CD4-positive, alpha-beta T cell (primary cell): ENCODE results near the gene SH3BP5L. TPM values are rescaled to one million over a fixed set of nuclear protein-coding genes. Genes with fewer than 3 reads are reported as not detected.

Source experiments
- ATAC-seq: fragments of 200-7000 bp; cut with Tn5 transposase; one replicate; pipeline ENCODE4 v1.10.0; 2022; ENCODE audit warnings: mild to moderate bottlenecking; ENCODE audit not compliant: poor library complexity
- CTCF ChIA-PET: fragments of 350-600 bp; sonication (Branson Sonifier 250); formaldehyde crosslinking; loops from one replicate; lab custom pipeline; 2021; ENCODE audit warnings: antibody characterized with exemption, inconsistent platforms; lab: Charles Lee
- POLR2A ChIA-PET: fragments of 350-600 bp; sonication (Branson Sonifier 250); formaldehyde crosslinking; loops from one replicate; lab custom pipeline; 2021; ENCODE audit warnings: antibody characterized with exemption, inconsistent platforms; lab: Charles Lee
- DNase-seq, 14 experiments: peaks; one replicate each; pipeline ENCODE4 v3.0.0-alpha.2; 2013 to 2020; ENCODE audit warnings: mixed read lengths in 2 of 14
- H3K27ac ChIP-seq, 2 donors: one replicate each; pipeline versions ENCODE4 v1.5.1 to v1.7.0; 2013; ENCODE audit warnings: low read length in 2 of 2, low read depth in 1 of 2, mild to moderate bottlenecking in 1 of 2
- H3K27me3 ChIP-seq, 2 experiments: 1 replicate in 1 of 2; 2 replicates in 1 of 2; pipeline versions ENCODE4 v1.6.1 to v1.7.0; 2013; ENCODE audit warnings: low read length in 2 of 2, control low read depth in 1 of 2, mild to moderate bottlenecking in 1 of 2, moderate library complexity in 1 of 2; ENCODE audit not compliant: insufficient read depth in 2 of 2, control insufficient read depth in 1 of 2
- H3K36me3 ChIP-seq: one replicate; pipeline ENCODE4 v1.6.1; 2013; ENCODE audit warnings: low read length, control low read depth; ENCODE audit not compliant: insufficient read depth
- H3K4me1 ChIP-seq: one replicate; pipeline ENCODE4 v1.6.1; 2013; ENCODE audit warnings: low read length, control low read depth; ENCODE audit not compliant: insufficient read depth
- H3K4me3 ChIP-seq: one replicate; pipeline ENCODE4 v1.5.1; 2013; ENCODE audit warnings: mild to moderate bottlenecking, low read length, moderate library complexity
- H3K9me3 ChIP-seq, 2 experiments: 1 replicate in 1 of 2; 2 replicates in 1 of 2; pipeline versions ENCODE4 v1.6.1 to v1.7.0; 2013; ENCODE audit warnings: low read length in 2 of 2, mild to moderate bottlenecking in 2 of 2, control low read depth in 1 of 2, moderate library complexity in 1 of 2; ENCODE audit not compliant: control insufficient read depth in 1 of 2, insufficient read depth in 1 of 2
- H3K27ac Mint-ChIP-seq: one replicate; pipeline ENCODE4 v1.8.0; 2020; ENCODE audit warnings: mixed read lengths
- H3K27me3 Mint-ChIP-seq: one replicate; pipeline ENCODE4 v1.8.0; 2021; ENCODE audit warnings: mixed read lengths
- H3K36me3 Mint-ChIP-seq: one replicate; pipeline ENCODE4 v1.8.0; 2021; ENCODE audit warnings: low read depth, mixed read lengths
- H3K4me1 Mint-ChIP-seq: one replicate; pipeline ENCODE4 v1.8.0; 2021; ENCODE audit warnings: low read depth, mixed read lengths
- H3K4me3 Mint-ChIP-seq: one replicate; pipeline ENCODE4 v1.8.0; 2020; ENCODE audit warnings: mild to moderate bottlenecking, mixed read lengths
- H3K9me3 Mint-ChIP-seq: one replicate; pipeline ENCODE4 v1.8.0; 2020; ENCODE audit warnings: mixed read lengths
- CTCF ChIP-seq: fragments of 200-600 bp; IDR thresholded peaks from one replicate; pipeline ENCODE4 v1.8.0; 2022; ENCODE audit warnings: antibody characterized with exemption, mild to moderate bottlenecking
- intact Hi-C, 2 experiments: fragments of 100-400 bp; cut with DNase I in 1 of 2; cut with micrococcal nuclease in 1 of 2; formaldehyde crosslinking; loops; one replicate each; pipeline versions ENCODE4 v1.15.1 to v1.9.0; 2023 to 2025; cut with DNase I, micrococcal nuclease
- total RNA-seq, 174 experiments: library from RNA in 2 of 174; stranded (reverse) in 2 of 174; gene quantifications; one replicate each; pipeline ENCODE4 v1.2.3 and lab custom pipeline; 2021 to 2026

Gene SH3BP5L
- total RNA-seq, 2 experiments from 2014 or later = 21.7 to 25.2 TPM

- Histone ChIP-seq H3K27me3 (no peaks in the 10 kb centered on the region), H3K9me3 (no peaks in the 10 kb centered on the region), H3K4me1 (peaks cover 69% of the 10 kb centered on the region), H3K27ac (no peak overlapping the region), H3K36me3 (peaks cover 41% of the 10 kb centered on the region), H3K4me3 (peak overlapping the region; percentile 83)
- ChIA-PET POLR2A (interaction anchor here (1.8 to 4.7 kb wide), 5 partner anchors 13 to 81 kb away, joined by 9 to 98 read pairs (median 18); partner anchors contain the start of genes PGBD2, ZNF672 and ZNF692), CTCF (no interaction called here)
- peaks cover 79% of the 10 kb centered on the region for H3K4me1 Mint-ChIP-seq
- no peak for DNase-seq
- ATAC-seq = no peak
- peak overlapping the region; percentile 95 for H3K27ac Mint-ChIP-seq
- no peaks in the 10 kb centered on the region for H3K27me3 Mint-ChIP-seq
- H3K9me3 Mint-ChIP-seq = no peaks in the 10 kb centered on the region
- peaks cover 63% of the 10 kb centered on the region for H3K36me3 Mint-ChIP-seq
- TF ChIP-seq CTCF = no peak
- intact Hi-C loops = loop anchor here in 1 of 2 experiments (1.0 kb wide), 1 partner anchor 35 kb away; the partner anchor contains the start of gene ZNF692
- H3K4me3 Mint-ChIP-seq = peak overlapping the region; percentile 95
These were observed 1.0 kb downstream of the SH3BP5L start for GRCh38 chr1:248824701-248825100.

DNA sequence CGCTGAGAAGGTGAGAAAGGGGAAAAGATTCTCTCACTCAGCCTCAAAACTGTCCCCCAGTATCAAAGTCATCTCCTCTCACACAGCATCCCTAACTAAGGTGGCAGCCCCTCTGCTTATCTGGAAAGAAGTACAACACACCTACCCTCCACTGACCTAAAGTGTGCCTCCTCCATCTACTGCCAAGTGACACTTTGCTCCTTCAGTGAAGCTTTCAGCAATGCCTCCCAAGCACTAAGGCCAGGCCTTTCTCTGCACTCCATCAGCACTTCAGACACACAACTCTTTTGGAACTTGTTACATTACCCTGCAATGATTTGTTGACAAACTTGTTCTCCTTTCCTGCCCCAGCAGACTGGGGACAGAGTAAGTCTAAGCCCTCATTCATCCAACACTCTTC lies 1.4 kb downstream of the SH3BP5L start:
- Histone ChIP-seq H3K4me1 (peaks cover 73% of the 10 kb centered on the region), H3K4me3 (peak overlapping the region; percentile 2), H3K27ac (no peak overlapping the region), H3K9me3 (no peaks in the 10 kb centered on the region), H3K36me3 (peaks cover 41% of the 10 kb centered on the region), H3K27me3 (no peaks in the 10 kb centered on the region)
- peak overlapping the region; percentile 95 for H3K4me3 Mint-ChIP-seq
- ChIA-PET CTCF (no interaction called here), POLR2A (no interaction called here)
- no peaks in the 10 kb centered on the region for H3K9me3 Mint-ChIP-seq
- H3K36me3 Mint-ChIP-seq = peaks cover 64% of the 10 kb centered on the region
- DNase-seq (no peak), ATAC-seq (no peak)
- no peak for TF ChIP-seq CTCF
- H3K27ac Mint-ChIP-seq = peak overlapping the region; percentile 95
- H3K4me1 Mint-ChIP-seq = peaks cover 83% of the 10 kb centered on the region
- no peaks in the 10 kb centered on the region for H3K27me3 Mint-ChIP-seq
- intact Hi-C loops = no loop called here

DNA sequence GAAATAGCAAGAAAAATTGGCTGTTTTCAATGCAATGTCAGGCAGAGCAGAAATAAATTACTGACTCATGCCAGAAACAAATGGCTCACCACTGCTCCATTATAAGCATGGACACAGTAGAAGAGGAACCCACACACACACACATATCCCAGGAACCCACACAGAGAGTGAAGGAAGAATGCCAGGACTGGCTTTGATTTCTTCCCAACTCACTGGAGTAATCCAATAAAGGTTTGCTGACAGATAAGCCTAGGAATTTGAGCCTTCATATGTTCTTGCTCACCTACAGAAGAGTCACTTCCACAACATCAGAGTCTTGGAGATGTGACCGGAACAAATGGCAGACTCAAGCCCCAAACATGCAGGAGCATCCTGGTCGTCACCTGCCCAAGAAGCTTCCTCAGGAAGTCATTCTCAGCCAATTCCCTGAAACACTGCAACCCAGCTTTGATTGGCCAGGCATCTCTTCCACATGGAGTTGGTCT lies 2.2 kb downstream of the SH3BP5L start:
- peaks cover 69% of the 10 kb centered on the region for H3K36me3 Mint-ChIP-seq
- Histone ChIP-seq H3K4me3 (no peak overlapping the region), H3K4me1 (peaks cover 80% of the 10 kb centered on the region), H3K27ac (no peak overlapping the region), H3K36me3 (peaks cover 42% of the 10 kb centered on the region), H3K27me3 (no peaks in the 10 kb centered on the region), H3K9me3 (no peaks in the 10 kb centered on the region)
- CTCF ChIA-PET = no interaction called here
- H3K4me1 Mint-ChIP-seq = peaks cover 86% of the 10 kb centered on the region
- no peak for TF ChIP-seq CTCF
- H3K27ac Mint-ChIP-seq = peak overlapping the region; percentile 95
- no peaks in the 10 kb centered on the region for H3K27me3 Mint-ChIP-seq
- POLR2A ChIA-PET = no interaction called here
- no peaks in the 10 kb centered on the region for H3K9me3 Mint-ChIP-seq
- peak overlapping the region; percentile 95 for H3K4me3 Mint-ChIP-seq
- DNase-seq (no peak), ATAC-seq (no peak)
- intact Hi-C loops = no loop called here
